Transverse colon (tissue), 4 donors: Measurements from ENCODE around the gene RHBDL1. TPM values are rescaled to one million over a fixed set of nuclear protein-coding genes. Genes with fewer than 3 reads are reported as not detected.

Experiments
- DNase-seq: peaks from one replicate; pipeline ENCODE4 v3.0.0-alpha.2; 2019
- H3K27ac ChIP-seq, 4 donors: fragments of 200-600 bp; sonication (generic); 2 replicates each; pipeline ENCODE4 v1.5.1; 2016 to 2018; ENCODE audit warnings: inconsistent platforms in 4 of 4
- H3K27me3 ChIP-seq: fragments of 200-600 bp; sonication (generic); 2 replicates; pipeline ENCODE4 v1.5.1; 2017; ENCODE audit warnings: inconsistent platforms
- H3K36me3 ChIP-seq, 4 donors: fragments of 200-600 bp; sonication (generic); 2 replicates each; pipeline ENCODE4 v1.5.1; 2017 to 2019; ENCODE audit warnings: inconsistent platforms in 4 of 4
- H3K4me1 ChIP-seq, 4 donors: fragments of 200-600 bp; sonication (generic); 2 replicates each; pipeline ENCODE4 v1.5.1; 2017 to 2020; ENCODE audit warnings: inconsistent platforms in 4 of 4
- H3K4me3 ChIP-seq, 4 donors: fragments of 200-600 bp; sonication (generic); 1 replicate in 1 of 4; 2 replicates in 3 of 4; pipeline versions ENCODE4 v1.5.1 to v1.6.1; 2017 to 2019; ENCODE audit warnings: inconsistent platforms in 4 of 4
- H3K9me3 ChIP-seq, 2 donors: fragments of 200-600 bp; sonication (generic); 2 replicates each; pipeline ENCODE4 v1.5.1; 2017 to 2019; ENCODE audit warnings: inconsistent platforms in 2 of 2
- EP300 ChIP-seq: sonication (generic); formaldehyde crosslinking; IDR thresholded peaks from one replicate; pipeline ENCODE4 v1.6.1; 2017; ENCODE audit warnings: antibody characterized with exemption, low read depth
- POLR2A ChIP-seq: fragments of 450-650 bp; IDR thresholded peaks from one replicate; pipeline ENCODE4 v1.6.1; 2016; ENCODE audit warnings: antibody characterized with exemption, mild to moderate bottlenecking, moderate library complexity
- POLR2AphosphoS5 ChIP-seq, 3 donors: sonication (generic); formaldehyde crosslinking; IDR thresholded peaks; one replicate each; pipeline ENCODE4 v1.6.1; 2016; ENCODE audit warnings: antibody characterized with exemption in 3 of 3
- WGBS, 2 donors: methylation state at CpG; one replicate each; pipeline ENCODE4 v1.1.5; 2018; ENCODE audit warnings: low coverage in 1 of 2; 5-methylcytosine and 5-hydroxymethylcytosine counted together
- in situ Hi-C, 4 donors: fragments of 200-750 bp; cut with MboI; loops; one replicate each; pipeline versions ENCODE4 v1.15.0 to v1.15.1; 2017; ENCODE audit warnings: low sequenced_read_pairs in 3 of 4, low pct_ligation_motif_present in 1 of 4, low pct_unique_long_range_greater_than_20kb in 1 of 4
- intact Hi-C: fragments of 100-400 bp; cut with DNase I; formaldehyde crosslinking; loops from one replicate; pipeline ENCODE4 v1.15.1; 2023; ENCODE audit warnings: low total_unique reads
- total RNA-seq, 4 donors: library from RNA; depleted of rRNA; stranded (reverse); fragments of >200 nt; gene quantifications; one replicate each; pipeline ENCODE4 v1.1.0, GENCODE V29; 2016
- TF ChIP-seq, protein P1 (sequence below), 5 experiments: fragments of 200-600 bp in 3 of 5; fragments of 450-650 bp in 2 of 5; sonication (generic) in 3 of 5; IDR thresholded peaks; 1 replicate in 2 of 5; 2 replicates in 3 of 5; pipeline ENCODE4 v1.5.1; 2016 to 2017; ENCODE audit warnings: antibody characterized with exemption in 5 of 5, inconsistent platforms in 3 of 5, mild to moderate bottlenecking in 2 of 5, moderate library complexity in 1 of 5

RHBDL1 gene
- total RNA-seq, 4 donors from 2014 or later: 1.8 to 39.3 (median 8.1) TPM

DNA sequence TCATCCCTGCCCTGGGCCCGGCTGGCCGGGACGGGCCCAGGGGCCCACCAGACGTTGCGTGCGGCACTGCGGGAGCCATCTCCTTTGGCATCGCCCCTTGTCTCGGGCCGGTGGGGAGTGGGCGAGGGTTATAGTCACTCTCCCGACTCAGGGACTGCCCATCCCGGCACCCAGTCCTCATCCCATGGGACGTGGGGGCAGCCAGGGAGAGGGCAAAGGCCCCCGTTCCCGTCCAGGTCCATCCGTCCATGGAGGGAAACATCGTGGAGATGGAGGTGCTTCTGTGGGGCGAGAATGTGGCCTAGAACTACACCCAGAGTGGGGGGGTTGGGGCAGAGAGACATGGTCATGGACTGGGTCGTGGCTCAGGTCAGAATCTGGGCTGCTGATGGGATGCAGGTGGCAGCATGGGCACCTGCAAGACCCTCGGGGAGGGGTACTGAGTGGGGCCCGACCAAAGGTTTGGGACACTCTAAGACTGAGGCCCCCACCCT is 28.7 kb upstream of the RHBDL1 start:
- TF ChIP-seq EP300 (no peak), POLR2AphosphoS5 (IDR thresholded peaks at IDR 0.05) (no peak)
- intact Hi-C loops: no loop called here
- H3K9me3 ChIP-seq: no peaks in the 10 kb centered on the region
- no peak for DNase-seq
- in situ Hi-C loops: no loop called here
- H3K4me1 ChIP-seq: peaks cover 48 to 78% (median 76%) of the 10 kb centered on the region in 4 donors
- peak overlapping the region; percentile 93 to 96 (median 95) for H3K27ac ChIP-seq
- WGBS, 2 donors: 10 to 69% methylated on average over 2 to 11 of the region's 22 CpGs
- no peaks in the 10 kb centered on the region for H3K27me3 ChIP-seq
- H3K4me3 ChIP-seq: peak overlapping the region in 2 of 4 donors; percentile 13 to 25
- H3K36me3 ChIP-seq: no peaks in the 10 kb centered on the region

DNA sequence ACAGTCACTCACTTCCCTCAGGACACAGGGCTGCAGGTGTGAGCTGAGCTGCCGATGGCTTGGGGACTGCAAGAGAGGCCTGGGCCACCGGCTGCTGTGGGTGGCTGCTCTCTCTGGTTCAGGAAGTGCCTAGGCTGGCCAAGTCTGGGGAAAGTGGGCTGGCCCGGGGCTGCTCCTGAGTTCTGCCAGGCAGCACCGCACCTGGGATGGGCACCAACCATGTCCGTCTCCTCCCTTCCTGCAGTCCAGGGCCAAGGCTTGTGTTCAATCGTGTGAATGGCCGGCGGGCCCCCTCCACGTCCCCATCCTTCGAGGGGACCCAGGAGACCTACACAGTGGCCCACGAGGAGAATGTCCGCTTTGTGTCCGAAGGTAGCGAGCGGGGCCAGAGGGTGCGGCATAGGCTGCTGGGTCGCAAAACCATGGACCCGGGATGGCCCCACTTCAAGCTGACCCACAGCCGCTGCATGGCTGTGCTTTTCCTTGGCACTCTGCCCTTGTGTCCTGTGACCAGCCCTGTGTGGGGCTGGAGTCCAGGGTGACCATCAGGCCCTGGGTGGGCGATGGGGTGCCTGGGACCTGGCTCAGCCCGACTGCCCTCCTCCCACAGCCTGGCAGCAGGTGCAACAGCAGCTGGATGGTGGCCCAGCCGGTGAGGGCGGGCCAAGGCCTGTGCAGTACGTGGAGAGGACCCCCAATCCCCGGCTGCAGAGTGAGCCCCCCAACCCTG is 28.1 kb upstream of the RHBDL1 start:
- in situ Hi-C loops (no loop called here), intact Hi-C loops (no loop called here)
- 21% methylated on average over 19 of the region's 25 CpGs; no CpG with 5 or more reads in 1 of the 2 donors for WGBS, 2 donors
- no peaks in the 10 kb centered on the region for H3K9me3 ChIP-seq
- peak overlapping the region; percentile 93 to 96 (median 95) for H3K27ac ChIP-seq
- DNase-seq: peak; percentile 71
- TF ChIP-seq POLR2AphosphoS5 (IDR thresholded peaks at IDR 0.05) (peak in 2 of 3 donors; percentile 27 to 34), POLR2A (peak; percentile 68)
- TF ChIP-seq, protein P1, sequence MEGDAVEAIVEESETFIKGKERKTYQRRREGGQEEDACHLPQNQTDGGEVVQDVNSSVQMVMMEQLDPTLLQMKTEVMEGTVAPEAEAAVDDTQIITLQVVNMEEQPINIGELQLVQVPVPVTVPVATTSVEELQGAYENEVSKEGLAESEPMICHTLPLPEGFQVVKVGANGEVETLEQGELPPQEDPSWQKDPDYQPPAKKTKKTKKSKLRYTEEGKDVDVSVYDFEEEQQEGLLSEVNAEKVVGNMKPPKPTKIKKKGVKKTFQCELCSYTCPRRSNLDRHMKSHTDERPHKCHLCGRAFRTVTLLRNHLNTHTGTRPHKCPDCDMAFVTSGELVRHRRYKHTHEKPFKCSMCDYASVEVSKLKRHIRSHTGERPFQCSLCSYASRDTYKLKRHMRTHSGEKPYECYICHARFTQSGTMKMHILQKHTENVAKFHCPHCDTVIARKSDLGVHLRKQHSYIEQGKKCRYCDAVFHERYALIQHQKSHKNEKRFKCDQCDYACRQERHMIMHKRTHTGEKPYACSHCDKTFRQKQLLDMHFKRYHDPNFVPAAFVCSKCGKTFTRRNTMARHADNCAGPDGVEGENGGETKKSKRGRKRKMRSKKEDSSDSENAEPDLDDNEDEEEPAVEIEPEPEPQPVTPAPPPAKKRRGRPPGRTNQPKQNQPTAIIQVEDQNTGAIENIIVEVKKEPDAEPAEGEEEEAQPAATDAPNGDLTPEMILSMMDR (IDR thresholded peaks at IDR 0.05): no peak
- peak overlapping the region in 2 of 4 donors; percentile 81 to 86 for H3K4me3 ChIP-seq
- no peaks in the 10 kb centered on the region for H3K36me3 ChIP-seq
- peaks cover 48 to 76% (median 76%) of the 10 kb centered on the region in 4 donors for H3K4me1 ChIP-seq
- no peaks in the 10 kb centered on the region for H3K27me3 ChIP-seq

DNA sequence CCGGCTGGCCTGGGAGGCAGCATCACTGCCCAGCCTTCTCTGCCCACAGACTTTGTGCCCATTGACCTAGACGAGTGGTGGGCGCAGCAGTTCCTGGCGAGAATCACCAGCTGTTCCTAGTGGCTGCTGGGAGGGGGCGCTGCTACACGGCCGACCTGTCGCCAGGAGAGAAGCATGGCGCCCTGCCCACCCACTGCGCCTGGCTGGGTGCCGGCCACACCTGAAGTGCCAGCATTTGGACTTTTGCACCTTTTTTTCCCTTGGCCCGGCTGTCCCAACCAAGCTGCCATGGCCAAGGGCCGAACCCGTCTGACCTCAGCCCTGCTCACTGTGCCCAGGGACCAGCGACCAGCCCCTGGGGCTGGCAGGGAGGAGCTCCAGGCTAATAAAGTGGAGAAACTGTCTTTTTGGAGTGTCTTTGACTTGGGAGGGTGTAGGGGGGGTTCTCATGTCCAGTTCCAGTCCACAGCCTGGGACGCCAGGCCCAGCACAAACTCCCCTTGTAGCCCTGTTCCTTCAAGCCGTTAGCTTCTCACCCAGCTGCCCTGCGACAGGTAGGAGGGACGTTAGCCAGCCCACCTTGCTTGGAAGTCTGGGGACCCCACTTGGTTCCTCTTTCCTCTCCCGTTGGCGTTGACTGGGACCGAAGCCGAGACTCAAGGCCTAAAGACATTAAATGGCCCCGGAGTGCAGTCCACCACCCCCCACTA is 27.2 kb upstream of the RHBDL1 start:
- H3K4me1 ChIP-seq: peaks cover 40 to 68% (median 67%) of the 10 kb centered on the region in 4 donors

DNA sequence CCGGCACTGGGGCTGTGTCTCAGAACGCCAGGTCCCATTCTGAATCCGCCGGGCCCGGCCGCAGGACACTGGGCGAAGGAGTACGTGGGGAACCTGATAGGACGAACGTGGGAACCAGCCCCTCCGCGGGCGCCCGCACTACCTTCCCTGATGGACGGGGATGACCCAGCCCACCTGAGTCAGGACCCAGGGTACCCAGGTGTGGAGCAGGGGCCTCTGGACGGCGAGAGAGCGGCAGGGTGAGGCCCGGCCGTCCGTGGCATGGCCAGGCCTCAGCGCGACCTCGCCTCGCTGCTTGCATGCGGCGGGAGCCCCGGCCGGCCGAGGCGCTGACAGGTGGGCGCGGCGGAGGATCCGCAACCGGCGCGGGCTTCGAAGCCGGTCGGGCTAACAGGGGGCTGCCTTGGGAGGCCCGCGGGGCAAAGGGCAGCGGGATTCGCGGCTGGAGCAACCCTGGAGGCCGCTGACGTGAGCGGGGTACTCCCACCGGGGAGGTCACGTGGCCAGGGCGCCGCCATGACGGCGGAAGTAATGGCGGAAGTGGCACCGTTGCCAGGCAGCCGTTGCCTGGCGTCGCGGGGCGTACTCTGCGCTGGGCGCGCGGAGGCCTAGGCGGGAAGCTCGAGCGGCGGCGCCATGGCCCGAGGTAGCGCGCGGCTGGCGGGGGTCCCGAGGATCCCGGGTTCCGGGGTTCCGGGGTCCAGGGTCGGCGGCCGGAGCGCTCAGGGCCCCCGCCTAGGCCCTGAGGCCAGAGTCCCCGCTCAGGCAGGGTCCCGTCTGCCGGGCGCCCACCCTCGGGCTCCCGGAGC is 26.5 kb upstream of the RHBDL1 start, which contains the start of gene WDR90:
Gene WDR90 (plus strand): TSS at position 585 of the 809 bp plus-strand sequence. CDS start 52 bp downstream, at position 637.
- DNase-seq: peak; percentile 96
- intact Hi-C loops: no loop called here
- 0 to 1% methylated on average over 7 to 44 of the region's 91 CpGs for WGBS, 2 donors
- H3K9me3 ChIP-seq: no peaks in the 10 kb centered on the region
- H3K4me1 ChIP-seq: peaks cover 36 to 60% (median 60%) of the 10 kb centered on the region in 4 donors
- H3K36me3 ChIP-seq: no peaks in the 10 kb centered on the region
- H3K4me3 ChIP-seq: peak within 1 kb of the TSS; percentile 52 to 86 (median 71)
- peak within 1 kb of the TSS; percentile 93 to 96 (median 95) for H3K27ac ChIP-seq
- TF ChIP-seq POLR2A: peak; percentile 73
- TF ChIP-seq EP300: no peak
- TF ChIP-seq, protein P1 (IDR thresholded peaks at IDR 0.05): no peak
- TF ChIP-seq POLR2AphosphoS5 (IDR thresholded peaks at IDR 0.05): peak; percentile 66 to 90 (median 86)
- in situ Hi-C loops: no loop called here
- H3K27me3 ChIP-seq: no peaks in the 10 kb centered on the region

More for the DNA sequence above, 27.2 kb upstream of the RHBDL1 start:
- peak; percentile 90 for DNase-seq
- peak overlapping the region; percentile 93 to 96 (median 95) for H3K27ac ChIP-seq
- no peaks in the 10 kb centered on the region for H3K27me3 ChIP-seq
- no peaks in the 10 kb centered on the region for H3K9me3 ChIP-seq
- peak overlapping the region; percentile 52 to 86 (median 71) for H3K4me3 ChIP-seq
- in situ Hi-C loops (no loop called here), intact Hi-C loops (no loop called here)
- no peaks in the 10 kb centered on the region for H3K36me3 ChIP-seq
- 17% methylated on average over 19 of the region's 24 CpGs; no CpG with 5 or more reads in 1 of the 2 donors for WGBS, 2 donors
- peak; percentile 31 for TF ChIP-seq POLR2A
- peak; percentile 10 for TF ChIP-seq EP300
- TF ChIP-seq POLR2AphosphoS5 (IDR thresholded peaks at IDR 0.05): peak; percentile 6 to 73 (median 61)
- TF ChIP-seq, protein P1 (IDR thresholded peaks at IDR 0.05): peak; percentile 22 to 80 (median 48)
